Neural cell (in vitro differentiated cells): ENCODE measurements around the gene CUBN. TPM values are rescaled to one million over a fixed set of nuclear protein-coding genes. Genes with fewer than 3 reads are reported as not detected.

Experiments
- H2AFZ ChIP-seq: fragments of 200-600, 300-800 bp; sonication (generic), shearing (Covaris generic); 2 replicates; pipeline ENCODE4 v1.6.0; 2014; ENCODE audit warnings: low read depth, mild to moderate bottlenecking, antibody characterized with exemption, low read length, moderate library complexity
- H3F3A ChIP-seq: fragments of 200-600 bp; shearing (Covaris generic); 2 replicates; pipeline ENCODE4 v1.6.1; 2016; ENCODE audit warnings: mild to moderate bottlenecking, moderate library complexity, mixed read lengths, antibody characterized with exemption, low read length; ENCODE audit not compliant: insufficient read depth, poor library complexity, severe bottlenecking
- H3K27ac ChIP-seq: fragments of 200-600, 300-800 bp; sonication (generic), shearing (Covaris generic); 2 replicates; pipeline ENCODE4 v1.5.1; 2014; ENCODE audit warnings: mild to moderate bottlenecking, low read length, moderate library complexity
- H3K27me3 ChIP-seq: fragments of 300-800, 200-600 bp; sonication (generic), shearing (Covaris generic); 2 replicates; pipeline ENCODE4 v1.6.0; 2014; ENCODE audit warnings: mild to moderate bottlenecking, low read depth, low read length, moderate library complexity; ENCODE audit not compliant: insufficient read depth
- H3K36me3 ChIP-seq: fragments of 300-800, 200-600 bp; sonication (generic), shearing (Covaris generic); 2 replicates; pipeline ENCODE4 v1.5.1; 2014; ENCODE audit warnings: mild to moderate bottlenecking, antibody characterized with exemption, low read length, moderate library complexity; ENCODE audit not compliant: insufficient read depth
- H3K4me2 ChIP-seq: fragments of 300-800, 200-600 bp; sonication (generic), shearing (Covaris generic); 2 replicates; pipeline ENCODE4 v1.6.0; 2014; ENCODE audit warnings: mild to moderate bottlenecking, low read length
- H3K4me3 ChIP-seq: fragments of 300-800, 200-600 bp; sonication (generic), shearing (Covaris generic); 2 replicates; pipeline ENCODE4 v1.5.1; 2014; ENCODE audit warnings: mild to moderate bottlenecking, low read length, moderate library complexity
- H3K79me2 ChIP-seq: fragments of 200-600 bp; shearing (Covaris generic); replicated peaks from 2 replicates; pipeline ENCODE4 v1.6.0; 2014; ENCODE audit warnings: mild to moderate bottlenecking, low read length, moderate library complexity; ENCODE audit not compliant: insufficient read depth
- H3K9ac ChIP-seq: fragments of 300-800, 200-600 bp; sonication (generic), shearing (Covaris generic); 2 replicates; pipeline ENCODE4 v1.6.1; 2016; ENCODE audit warnings: mild to moderate bottlenecking, low read length, mixed read lengths
- H3K9me2 ChIP-seq: fragments of 200-600 bp; shearing (Covaris generic); 2 replicates; pipeline ENCODE4 v1.6.1; 2016; ENCODE audit warnings: mild to moderate bottlenecking, low read length, mixed read lengths; ENCODE audit not compliant: insufficient read depth
- H3K9me3 ChIP-seq: fragments of 200-600, 300-800 bp; sonication (generic), shearing (Covaris generic); 2 replicates; pipeline ENCODE4 v1.6.1; 2016; ENCODE audit warnings: mild to moderate bottlenecking, mixed run types, low read length, moderate library complexity, mixed read lengths
- H4K20me1 ChIP-seq: fragments of 200-600 bp; shearing (Covaris generic); 2 replicates; pipeline ENCODE4 v1.6.1; 2016; ENCODE audit warnings: mild to moderate bottlenecking, mixed run types; ENCODE audit not compliant: insufficient read depth
- EP300 ChIP-seq: fragments of 450-650 bp; conservative IDR thresholded peaks from 2 replicates; pipeline ENCODE4 v1.6.1; 2014; ENCODE audit warnings: antibody characterized with exemption, mild to moderate bottlenecking, moderate library complexity; ENCODE audit not compliant: poor library complexity, severe bottlenecking
- EZH2 ChIP-seq: fragments of 200-600, 300-800 bp; shearing (Covaris generic), sonication (generic); IDR thresholded peaks from 2 replicates; pipeline ENCODE4 v1.6.1; 2014; ENCODE audit warnings: antibody characterized with exemption, low read length, borderline replicate concordance, mild to moderate bottlenecking; ENCODE audit not compliant: insufficient read depth, poor library complexity, severe bottlenecking
- MXI1 ChIP-seq: fragments of 450-650 bp; conservative IDR thresholded peaks from 2 replicates; pipeline ENCODE4 v1.6.1; 2014; ENCODE audit warnings: antibody characterized with exemption, mild to moderate bottlenecking; ENCODE audit not compliant: poor library complexity, severe bottlenecking
- POLR2AphosphoS5 ChIP-seq: IDR thresholded peaks from 2 replicates; pipeline ENCODE4 v1.6.1; 2012
- RAD21 ChIP-seq: fragments of 450-650 bp; conservative IDR thresholded peaks from 2 replicates; pipeline ENCODE4 v1.6.1; 2014; ENCODE audit warnings: antibody characterized with exemption, mild to moderate bottlenecking, moderate library complexity
- REST ChIP-seq: IDR thresholded peaks from 2 replicates; pipeline ENCODE4 v1.6.1; 2012; ENCODE audit warnings: borderline replicate concordance
- SMC3 ChIP-seq: fragments of 450-650 bp; conservative IDR thresholded peaks from 2 replicates; pipeline ENCODE4 v1.6.1; 2014; ENCODE audit warnings: antibody characterized with exemption, mild to moderate bottlenecking, moderate library complexity; ENCODE audit not compliant: poor library complexity
- TAF1 ChIP-seq: IDR thresholded peaks from 2 replicates; pipeline ENCODE4 v1.6.1; 2012; ENCODE audit warnings: low read depth
- polyA plus RNA-seq: library from polyadenylated mRNA; depleted of rRNA; stranded (reverse); fragments of >200 nt; gene quantifications from 2 replicates; pipeline ENCODE4 v1.2.3, GENCODE V29; 2014
- TF ChIP-seq, protein P1 (sequence below): fragments of 450-650 bp; IDR thresholded peaks from 2 replicates; pipeline ENCODE4 v1.5.1; 2014; ENCODE audit warnings: antibody characterized with exemption, mild to moderate bottlenecking, moderate library complexity; ENCODE audit not compliant: poor library complexity, severe bottlenecking

The CUBN gene
- polyA plus RNA-seq, 1 donor from 2014 or later = 7.1 TPM

GRCh38 chr10:16886031-16886430 lies 243.6 kb downstream of the CUBN start:
- no peak overlapping the region for H3K4me3 ChIP-seq
- H2AFZ ChIP-seq = no peak overlapping the region
- no peaks in the 10 kb centered on the region for H3F3A ChIP-seq
- H3K9me3 ChIP-seq = no peaks in the 10 kb centered on the region
- H3K9ac ChIP-seq = no peak overlapping the region
- TF ChIP-seq EZH2 = no peak
- TF ChIP-seq, protein P1, sequence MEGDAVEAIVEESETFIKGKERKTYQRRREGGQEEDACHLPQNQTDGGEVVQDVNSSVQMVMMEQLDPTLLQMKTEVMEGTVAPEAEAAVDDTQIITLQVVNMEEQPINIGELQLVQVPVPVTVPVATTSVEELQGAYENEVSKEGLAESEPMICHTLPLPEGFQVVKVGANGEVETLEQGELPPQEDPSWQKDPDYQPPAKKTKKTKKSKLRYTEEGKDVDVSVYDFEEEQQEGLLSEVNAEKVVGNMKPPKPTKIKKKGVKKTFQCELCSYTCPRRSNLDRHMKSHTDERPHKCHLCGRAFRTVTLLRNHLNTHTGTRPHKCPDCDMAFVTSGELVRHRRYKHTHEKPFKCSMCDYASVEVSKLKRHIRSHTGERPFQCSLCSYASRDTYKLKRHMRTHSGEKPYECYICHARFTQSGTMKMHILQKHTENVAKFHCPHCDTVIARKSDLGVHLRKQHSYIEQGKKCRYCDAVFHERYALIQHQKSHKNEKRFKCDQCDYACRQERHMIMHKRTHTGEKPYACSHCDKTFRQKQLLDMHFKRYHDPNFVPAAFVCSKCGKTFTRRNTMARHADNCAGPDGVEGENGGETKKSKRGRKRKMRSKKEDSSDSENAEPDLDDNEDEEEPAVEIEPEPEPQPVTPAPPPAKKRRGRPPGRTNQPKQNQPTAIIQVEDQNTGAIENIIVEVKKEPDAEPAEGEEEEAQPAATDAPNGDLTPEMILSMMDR = no peak
- TF ChIP-seq POLR2AphosphoS5 = no peak
- TF ChIP-seq RAD21 = no peak
- TF ChIP-seq MXI1 = no peak
- no peak for TF ChIP-seq EP300
- TF ChIP-seq SMC3 = no peak
- no peak for TF ChIP-seq TAF1
- no peak for TF ChIP-seq REST
- no peaks in the 10 kb centered on the region for H4K20me1 ChIP-seq
- H3K79me2 ChIP-seq = no peaks in the 10 kb centered on the region
- H3K9me2 ChIP-seq = no peaks in the 10 kb centered on the region
- no peak overlapping the region for H3K27ac ChIP-seq
- no peaks in the 10 kb centered on the region for H3K27me3 ChIP-seq
- H3K36me3 ChIP-seq = no peaks in the 10 kb centered on the region
- no peak overlapping the region for H3K4me2 ChIP-seq

DNA sequence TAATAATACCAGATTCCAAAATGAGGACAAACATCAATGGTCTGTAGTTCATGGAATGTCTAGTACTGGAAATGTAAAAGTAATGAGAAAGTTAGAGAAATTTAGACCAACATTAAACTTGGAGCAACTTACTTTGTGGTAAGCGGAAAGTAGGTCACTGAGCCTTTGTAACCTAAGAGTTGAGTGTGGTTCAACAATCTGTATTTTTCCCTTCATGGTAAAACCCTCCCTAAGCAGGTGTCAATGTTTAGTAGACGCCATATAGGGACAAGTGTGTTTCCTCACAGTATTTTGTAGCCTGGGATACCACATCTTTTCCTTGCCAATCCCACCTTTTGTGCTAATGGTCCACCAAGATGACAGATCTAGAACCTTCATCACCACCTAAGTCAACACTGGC lies 245.1 kb downstream of the CUBN start:
- Histone ChIP-seq H3K27ac (no peak overlapping the region), H3F3A (no peaks in the 10 kb centered on the region), H3K9ac (no peak overlapping the region), H3K4me2 (no peak overlapping the region), H3K36me3 (no peaks in the 10 kb centered on the region), H4K20me1 (no peaks in the 10 kb centered on the region), H3K4me3 (no peak overlapping the region), H2AFZ (no peak overlapping the region), H3K9me2 (no peaks in the 10 kb centered on the region), H3K79me2 (no peaks in the 10 kb centered on the region), H3K9me3 (no peaks in the 10 kb centered on the region), H3K27me3 (no peaks in the 10 kb centered on the region)
- TF ChIP-seq, protein P1 = no peak
- TF ChIP-seq MXI1 (no peak), TAF1 (no peak), EP300 (no peak), REST (no peak), EZH2 (no peak), POLR2AphosphoS5 (no peak), RAD21 (no peak), SMC3 (no peak)
